ENCODE measurements around the gene FDX1.

- TF ChIP-seq POLR2A (IDR thresholded peaks at IDR 0.05; ENCODE audit: low read depth, low read length) (no peak), TAF1 (IDR thresholded peaks at IDR 0.05; ENCODE audit: borderline replicate concordance, low read depth, low read length) (no peak)
Measured at GRCh38 chr11:110392056-110392455, 37.7 kb upstream of the FDX1 start.

Data from GM12892 (cell line).